Skeletal muscle satellite cell (primary cell): ENCODE data around the gene PTH1R.

ENCODE experiments used
- H3K27me3 ChIP-seq: 2 replicates; pipeline ENCODE4 v1.7.0; 2013; ENCODE audit warnings: low read length; ENCODE audit not compliant: control insufficient read depth, insufficient read depth
- H3K36me3 ChIP-seq: 2 replicates; pipeline ENCODE4 v1.7.0; 2013; ENCODE audit warnings: mild to moderate bottlenecking, control low read depth, low read length; ENCODE audit not compliant: insufficient read depth
- H3K4me1 ChIP-seq: 2 replicates; pipeline ENCODE4 v1.7.0; 2013; ENCODE audit warnings: low read length; ENCODE audit not compliant: control insufficient read depth, insufficient read depth
- H3K4me2 ChIP-seq: 2 replicates; pipeline ENCODE4 v1.7.0; 2013; ENCODE audit warnings: mild to moderate bottlenecking, low read length
- H3K4me3 ChIP-seq: 2 replicates; pipeline ENCODE4 v1.7.0; 2013; ENCODE audit warnings: low read length
- H3K9ac ChIP-seq: 2 replicates; pipeline ENCODE4 v1.7.0; 2013; ENCODE audit warnings: mild to moderate bottlenecking, low read depth, low read length, moderate library complexity
- H3K9me3 ChIP-seq: replicated peaks from 2 replicates; pipeline ENCODE4 v1.7.0; 2013; ENCODE audit warnings: mild to moderate bottlenecking, control low read depth, low read length

Gene PTH1R

DNA sequence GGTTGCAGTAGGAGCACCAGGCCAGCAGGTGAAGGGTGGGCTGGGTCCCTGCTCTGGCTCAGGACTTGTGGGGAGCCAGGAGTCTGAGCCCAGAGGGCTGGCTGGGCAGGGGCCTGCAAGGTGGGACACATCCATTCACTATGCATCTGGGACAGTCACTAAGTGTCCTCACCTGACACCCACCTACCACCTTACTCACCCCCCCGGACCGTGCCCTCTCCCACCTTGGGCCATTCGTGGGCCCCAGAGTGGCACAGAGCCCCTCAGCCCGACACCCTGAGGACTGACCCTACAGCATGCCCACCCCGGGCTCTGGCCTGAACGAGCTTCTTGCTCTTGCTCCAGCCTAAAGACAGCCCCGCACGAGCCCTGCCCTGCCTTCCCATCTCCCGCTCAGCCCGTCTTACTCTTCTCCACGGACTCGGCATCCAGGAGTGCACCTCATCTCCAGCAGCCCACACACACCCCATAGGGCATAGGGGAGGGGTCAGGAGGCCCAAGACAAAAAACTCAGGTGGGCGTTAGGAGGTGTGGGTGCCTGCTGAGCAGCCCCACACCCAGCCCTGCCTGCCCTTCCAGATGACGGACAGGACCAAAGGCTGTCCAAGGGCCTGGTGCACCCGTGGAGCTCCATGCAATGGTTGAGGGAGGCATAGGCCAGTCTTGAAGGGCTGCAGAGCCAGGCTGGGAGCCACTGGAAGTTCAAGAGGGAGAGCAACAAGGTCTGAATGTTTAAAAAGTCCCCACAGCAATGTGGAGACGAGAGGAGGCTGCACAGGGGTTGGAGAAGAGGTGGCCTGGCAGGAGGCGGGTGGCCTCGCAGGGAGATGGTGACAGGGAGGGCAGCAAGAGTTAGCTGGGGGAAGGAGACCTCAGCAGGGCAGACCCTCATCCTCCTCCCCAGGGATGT lies 27.0 kb downstream of the PTH1R start:
- no peak overlapping the region for H3K9ac ChIP-seq
- H3K9me3 ChIP-seq, result no peaks in the 10 kb centered on the region
- no peak overlapping the region for H3K4me3 ChIP-seq

GRCh38 chr3:46905213-46905560 lies 27.7 kb downstream of the PTH1R start:
- Histone ChIP-seq H3K27me3 (no peaks in the 10 kb centered on the region), H3K9ac (no peak overlapping the region), H3K36me3 (no peaks in the 10 kb centered on the region), H3K4me2 (no peak overlapping the region), H3K9me3 (no peaks in the 10 kb centered on the region), H3K4me3 (no peak overlapping the region), H3K4me1 (peaks cover 30% of the 10 kb centered on the region)

More for the DNA sequence above, 27.0 kb downstream of the PTH1R start:
- Histone ChIP-seq H3K36me3 (no peaks in the 10 kb centered on the region), H3K4me2 (no peak overlapping the region), H3K27me3 (no peaks in the 10 kb centered on the region), H3K4me1 (peaks cover 26% of the 10 kb centered on the region)

DNA sequence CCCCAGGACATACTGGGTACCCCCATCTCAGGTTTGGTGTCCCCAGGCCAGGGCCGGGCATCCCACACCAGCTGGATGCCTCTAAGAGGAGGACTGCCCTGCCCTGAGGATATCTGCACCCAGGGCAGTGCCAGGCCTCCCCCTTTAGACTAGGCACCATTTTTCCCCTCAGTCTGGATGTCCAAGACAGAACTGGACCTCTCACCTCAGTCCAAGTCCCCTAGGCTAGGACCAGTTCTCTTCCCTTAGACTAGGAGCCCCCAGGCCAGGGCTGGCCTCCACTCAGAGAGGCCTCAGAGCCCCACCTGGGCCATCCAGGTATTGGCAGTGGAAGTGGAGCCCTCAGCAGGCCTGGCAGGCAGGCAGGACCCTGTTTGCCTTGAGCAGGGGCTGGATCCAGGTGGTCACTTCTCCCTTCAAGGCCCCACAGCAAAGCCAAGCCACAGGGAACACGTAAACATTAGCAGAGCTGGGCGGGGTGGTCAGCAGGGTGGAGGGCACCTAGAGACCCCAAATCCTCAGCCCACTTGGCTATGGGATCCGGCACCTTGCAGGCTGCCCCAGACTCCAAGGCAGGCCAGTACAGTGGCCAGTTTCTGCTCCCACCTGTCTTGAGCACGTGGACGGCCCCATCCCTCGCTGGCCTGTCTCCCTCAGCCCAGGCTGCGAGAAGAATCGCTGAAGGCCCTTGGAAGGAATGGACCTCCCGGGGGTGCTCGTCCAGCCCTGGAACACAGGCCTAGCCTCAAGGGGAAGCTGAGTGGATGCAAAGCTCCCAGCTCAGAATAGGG lies 28.3 kb downstream of the PTH1R start:
- Histone ChIP-seq H3K9me3 (no peaks in the 10 kb centered on the region), H3K9ac (no peak overlapping the region), H3K27me3 (no peaks in the 10 kb centered on the region), H3K4me2 (no peak overlapping the region), H3K36me3 (no peaks in the 10 kb centered on the region), H3K4me3 (no peak overlapping the region), H3K4me1 (peaks cover 30% of the 10 kb centered on the region)

GRCh38 chr3:46906471-46907058 lies 29.0 kb downstream of the PTH1R start:
- Histone ChIP-seq H3K4me3 (no peak overlapping the region), H3K36me3 (no peaks in the 10 kb centered on the region), H3K4me2 (no peak overlapping the region), H3K9ac (no peak overlapping the region), H3K27me3 (no peaks in the 10 kb centered on the region), H3K9me3 (no peaks in the 10 kb centered on the region), H3K4me1 (peaks cover 30% of the 10 kb centered on the region)

GRCh38 chr3:46907271-46907670 lies 29.8 kb downstream of the PTH1R start:
- Histone ChIP-seq H3K9me3 (no peaks in the 10 kb centered on the region), H3K4me1 (peaks cover 30% of the 10 kb centered on the region), H3K4me3 (no peak overlapping the region), H3K36me3 (no peaks in the 10 kb centered on the region), H3K9ac (no peak overlapping the region), H3K27me3 (no peaks in the 10 kb centered on the region), H3K4me2 (no peak overlapping the region)

DNA sequence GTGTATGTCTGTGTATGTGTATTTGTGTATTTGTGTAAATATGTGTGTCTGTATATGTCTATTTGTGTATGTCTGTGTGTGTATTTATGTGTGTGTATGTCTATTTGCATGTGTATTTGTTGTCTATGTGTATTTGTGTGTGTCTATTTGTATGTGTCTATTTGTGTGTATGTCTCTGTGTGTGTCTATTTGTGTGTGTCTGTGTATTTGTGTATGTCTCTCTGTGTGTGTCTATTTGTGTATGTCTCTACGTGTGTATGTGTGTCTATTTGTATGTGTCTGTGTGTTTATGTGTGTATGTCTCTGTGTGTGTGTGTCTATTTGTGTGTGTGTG lies 30.4 kb downstream of the PTH1R start:
- H3K4me3 ChIP-seq, result no peak overlapping the region

GRCh38 chr3:46908294-46908985 lies 30.9 kb downstream of the PTH1R start:
- Histone ChIP-seq H3K27me3 (no peaks in the 10 kb centered on the region), H3K9me3 (no peaks in the 10 kb centered on the region), H3K36me3 (no peaks in the 10 kb centered on the region), H3K4me3 (peak overlapping the region; percentile 22), H3K4me1 (peaks cover 28% of the 10 kb centered on the region), H3K9ac (no peak overlapping the region), H3K4me2 (peak overlapping the region; percentile 63)

More for the DNA sequence above, 30.4 kb downstream of the PTH1R start:
- no peaks in the 10 kb centered on the region for H3K27me3 ChIP-seq
- no peaks in the 10 kb centered on the region for H3K9me3 ChIP-seq
- H3K4me2 ChIP-seq, result peak overlapping the region; percentile 63
- peaks cover 30% of the 10 kb centered on the region for H3K4me1 ChIP-seq
- H3K36me3 ChIP-seq, result no peaks in the 10 kb centered on the region
- H3K9ac ChIP-seq, result no peak overlapping the region

GRCh38 chr3:46908986-46909534 lies 31.5 kb downstream of the PTH1R start:
- Histone ChIP-seq H3K4me1 (peaks cover 28% of the 10 kb centered on the region), H3K4me3 (no peak overlapping the region), H3K4me2 (peak overlapping the region; percentile 63), H3K9ac (no peak overlapping the region), H3K27me3 (no peaks in the 10 kb centered on the region), H3K9me3 (no peaks in the 10 kb centered on the region), H3K36me3 (no peaks in the 10 kb centered on the region)

GRCh38 chr3:46909535-46910161 lies 32.1 kb downstream of the PTH1R start:
- H3K4me2 ChIP-seq, result peak overlapping the region; percentile 52
- H3K36me3 ChIP-seq, result no peaks in the 10 kb centered on the region
- H3K4me1 ChIP-seq, result peaks cover 28% of the 10 kb centered on the region
- no peaks in the 10 kb centered on the region for H3K27me3 ChIP-seq
- no peaks in the 10 kb centered on the region for H3K9me3 ChIP-seq
- peak overlapping the region; percentile 18 for H3K9ac ChIP-seq
- no peak overlapping the region for H3K4me3 ChIP-seq

DNA sequence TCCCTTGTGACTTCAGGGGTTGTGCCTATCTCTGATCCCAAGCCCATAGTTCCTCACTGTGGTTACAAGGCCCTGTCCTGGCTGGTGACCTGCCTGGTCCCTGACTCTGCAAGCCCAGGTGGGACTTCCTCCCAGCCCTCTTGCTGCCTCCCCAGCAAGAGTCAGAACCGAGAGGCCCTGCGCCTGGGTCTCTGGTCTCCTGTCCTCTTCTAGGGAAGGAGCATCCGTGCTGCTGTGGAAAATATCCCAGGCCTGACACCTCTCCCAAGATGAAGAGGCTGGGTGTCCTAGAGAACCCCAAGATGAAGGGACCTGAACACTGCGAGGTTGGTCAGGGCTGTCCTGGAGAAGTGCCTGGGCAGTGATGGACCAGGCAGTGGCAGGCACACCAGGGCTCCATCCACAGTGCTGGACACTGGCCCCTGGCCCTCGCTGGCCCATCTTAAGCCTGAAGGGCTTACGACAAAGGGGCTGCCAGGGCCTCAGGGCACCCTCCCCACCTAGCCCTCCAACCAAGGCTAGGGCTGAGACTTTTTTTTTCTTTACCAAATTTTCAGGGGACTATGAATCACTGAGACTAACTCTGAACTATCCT lies 32.7 kb downstream of the PTH1R start:
- Histone ChIP-seq H3K4me1 (peaks cover 28% of the 10 kb centered on the region), H3K4me3 (no peak overlapping the region), H3K9me3 (no peaks in the 10 kb centered on the region), H3K27me3 (no peaks in the 10 kb centered on the region), H3K9ac (peak overlapping the region; percentile 18), H3K4me2 (no peak overlapping the region), H3K36me3 (no peaks in the 10 kb centered on the region)
